HG03025 (cell line): ENCODE data around the gene UHMK1.
"Not testable (repeated sequence)": the region's sequence is repeated elsewhere in the genome, so short reads cannot be mapped to it uniquely, and the experiment has no call there.

Experiments
- ATAC-seq: cut with Tn5 transposase; IDR thresholded peaks from one replicate; pipeline ENCODE4 v1.9.1; 2021; ENCODE audit warnings: mild to moderate bottlenecking, moderate library complexity; ENCODE audit not compliant: unreplicated experiment, low FRiP score

The UHMK1 gene

DNA sequence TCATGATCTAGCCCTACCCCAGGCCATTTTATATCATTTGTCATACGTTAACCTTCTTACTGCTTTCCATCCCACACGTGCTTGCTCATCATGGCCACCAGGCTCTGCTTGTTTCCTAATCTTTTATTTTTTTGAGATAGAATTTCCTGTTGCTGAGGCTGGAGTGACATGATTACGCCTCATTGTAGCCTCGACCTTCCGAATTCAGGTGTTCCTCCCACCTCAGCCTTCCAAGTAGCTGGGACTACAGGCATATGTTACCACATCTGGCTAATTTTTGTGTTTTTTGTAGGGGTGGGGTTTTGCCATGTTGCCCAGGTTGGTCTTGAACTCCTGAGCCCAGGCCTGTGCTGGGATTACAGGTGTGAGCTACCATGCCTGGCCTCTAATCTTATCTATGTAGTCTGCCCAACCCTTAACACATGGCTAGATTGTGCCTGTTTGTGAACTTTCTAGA, 67.2 kb downstream of the UHMK1 start:
- ATAC-seq = no peak

DNA sequence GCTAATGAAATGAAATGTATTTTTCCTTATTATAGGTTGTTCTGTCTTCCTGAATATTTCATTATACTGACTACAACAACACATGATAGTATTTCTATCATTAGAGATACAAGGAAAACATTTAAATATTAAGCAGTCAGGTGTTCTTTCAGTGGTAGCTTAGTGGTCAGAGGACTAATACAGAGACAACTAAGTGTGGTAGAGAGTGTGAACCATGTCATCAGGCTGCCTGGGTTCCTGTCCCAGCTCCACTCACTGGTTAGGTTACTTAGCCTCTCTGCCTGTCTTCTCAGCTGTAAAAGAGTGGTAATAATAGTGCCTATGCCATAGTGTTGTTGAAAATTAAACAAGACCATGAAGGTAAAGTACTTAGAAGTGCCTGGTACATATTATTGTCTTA, 67.8 kb downstream of the UHMK1 start:
- no peak for ATAC-seq

DNA sequence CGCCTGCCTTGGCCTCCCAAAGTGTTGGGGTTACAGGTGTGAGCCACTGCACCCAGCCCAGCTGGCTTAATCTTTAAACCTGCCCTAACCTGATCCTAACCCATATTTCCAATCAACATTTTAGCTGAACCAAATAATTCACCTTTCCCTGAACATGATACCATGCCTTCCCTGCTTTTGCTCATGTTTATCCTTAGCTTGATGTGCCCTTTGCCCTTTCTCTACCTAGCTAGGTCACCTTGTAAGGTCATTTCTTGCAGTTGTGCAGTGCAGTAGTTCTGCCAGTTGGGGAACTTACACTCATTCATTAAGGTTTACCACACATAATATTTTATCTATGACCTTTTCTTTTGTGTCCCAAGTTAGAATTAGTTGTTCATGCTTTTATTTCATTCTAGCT, 69.3 kb downstream of the UHMK1 start:
- no peak for ATAC-seq

DNA sequence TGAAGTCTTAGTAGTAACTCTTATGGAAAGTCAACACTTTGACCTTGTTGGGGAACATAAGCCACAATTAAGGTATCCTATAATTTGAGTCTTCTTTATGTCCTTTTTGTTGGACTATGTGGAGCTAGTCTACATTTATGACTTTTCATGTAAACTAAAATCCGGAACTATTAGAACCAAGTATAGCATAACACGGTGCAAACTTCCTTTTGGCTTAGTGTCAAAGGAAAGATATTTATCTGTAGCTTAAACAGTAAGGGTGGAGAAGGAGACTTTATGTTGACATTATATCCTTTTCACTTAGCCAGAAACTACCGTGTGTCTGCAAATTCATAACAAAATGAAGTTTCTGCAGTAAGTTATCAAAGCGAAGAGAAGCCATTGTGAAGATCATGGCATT, 71.2 kb downstream of the UHMK1 start:
- no peak for ATAC-seq

DNA sequence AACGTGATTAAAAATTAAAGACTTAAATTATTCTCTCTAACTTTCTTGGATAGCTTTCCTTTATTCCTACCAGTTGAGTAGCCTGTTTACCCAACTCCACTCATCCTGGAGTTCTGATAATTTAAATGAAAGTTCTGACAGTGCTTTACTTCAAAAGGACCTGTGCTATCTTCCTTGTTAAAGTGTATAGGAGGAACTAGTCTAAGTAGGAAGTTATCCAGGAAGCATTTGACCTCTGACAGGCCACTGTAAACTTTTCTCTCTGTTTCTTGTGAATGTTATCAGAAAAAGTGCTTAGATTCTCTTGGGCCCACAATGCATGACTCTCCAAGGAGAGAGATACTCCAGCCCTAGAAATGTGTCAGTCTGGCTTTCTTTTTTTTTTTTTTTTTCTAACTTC, 73.1 kb downstream of the UHMK1 start:
- no peak for ATAC-seq

DNA sequence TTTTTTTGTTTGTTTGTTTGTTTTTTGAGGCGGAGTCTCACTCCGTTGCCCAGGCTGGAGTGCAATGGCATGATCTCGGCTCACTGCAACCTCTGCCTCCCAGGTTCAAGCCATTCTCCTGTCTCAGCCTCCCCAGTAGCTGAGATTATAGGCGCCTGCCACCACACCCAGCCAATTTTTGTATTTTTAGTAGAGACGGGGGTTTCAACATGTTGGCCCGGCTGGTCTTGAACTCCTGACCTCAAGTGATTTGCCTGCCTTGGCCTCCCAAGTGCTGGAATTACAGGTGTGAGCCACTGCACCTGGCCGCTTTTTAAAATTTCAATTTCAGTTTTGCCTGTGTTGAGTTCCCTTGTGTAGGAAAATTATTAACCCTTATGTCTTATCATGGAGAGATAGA, 73.5 kb downstream of the UHMK1 start:
- not testable (repeated sequence) for ATAC-seq

DNA sequence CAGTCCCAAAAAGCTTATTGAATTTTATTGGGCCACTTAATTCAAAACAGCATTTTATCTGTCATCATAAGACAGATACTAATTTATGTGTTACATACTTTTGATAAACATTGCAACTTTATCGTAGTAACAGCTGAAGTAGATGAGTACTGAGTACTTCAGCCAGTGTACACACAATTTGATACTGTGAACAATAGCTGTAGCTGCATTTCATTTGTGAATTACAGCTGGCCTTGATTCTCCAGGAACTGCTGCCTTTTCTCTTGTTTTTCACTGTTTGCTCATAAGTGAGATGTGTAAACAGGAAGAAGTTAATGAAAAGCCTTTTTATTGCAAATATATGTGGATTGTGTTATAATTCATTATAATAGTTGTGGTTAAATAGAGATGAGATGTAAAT, 74.1 kb downstream of the UHMK1 start:
- ATAC-seq = no peak

DNA sequence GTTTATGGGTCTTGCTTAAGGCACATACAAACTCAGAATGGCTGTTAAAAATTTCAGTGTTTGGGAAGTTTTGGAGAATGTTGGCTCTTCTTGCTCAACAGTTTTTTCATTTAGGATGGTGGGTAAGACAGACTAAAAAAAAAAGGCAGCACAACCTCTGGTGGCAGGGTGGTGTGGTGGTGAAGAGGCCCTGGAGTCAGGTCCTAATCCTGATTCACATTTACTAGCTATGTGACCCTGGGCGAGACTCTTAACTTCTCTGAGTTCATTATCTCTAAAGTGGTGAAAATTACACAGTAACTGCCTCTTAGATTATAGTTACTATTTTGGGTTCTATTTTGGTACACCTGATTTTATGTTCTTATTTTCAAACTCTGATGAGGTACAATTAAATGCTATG, 75.5 kb downstream of the UHMK1 start:
- no peak for ATAC-seq

DNA sequence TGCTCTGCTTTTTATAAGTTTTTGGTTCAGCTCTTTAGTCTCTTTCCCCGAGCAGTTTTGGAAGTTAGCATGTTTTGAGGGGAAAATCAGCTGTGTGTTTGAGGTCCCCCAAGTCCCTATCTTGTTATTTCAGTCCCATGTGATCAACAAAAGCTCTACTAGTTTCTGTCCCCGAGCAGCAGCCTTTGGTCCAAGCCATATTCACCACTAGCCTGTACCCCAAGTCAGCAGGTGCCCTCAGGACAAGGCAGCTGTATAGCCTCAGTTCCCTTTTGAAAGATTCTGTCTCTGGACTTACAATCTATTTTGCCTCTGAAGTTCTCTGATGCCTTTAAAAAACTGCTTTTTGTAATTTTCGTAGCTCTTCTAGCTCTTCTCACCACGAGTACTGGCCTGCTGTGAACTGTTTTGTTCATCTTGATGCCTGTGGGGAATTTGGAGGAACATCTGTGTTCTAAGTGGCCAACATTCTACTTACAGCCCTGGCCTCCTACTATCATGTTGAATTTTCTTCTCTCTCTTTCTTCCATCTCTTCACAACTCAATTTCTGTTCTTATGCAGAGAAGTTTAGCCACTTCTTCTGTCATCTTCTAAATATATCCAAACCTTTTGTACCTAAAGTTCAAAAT, 80.6 kb downstream of the UHMK1 start:
- ATAC-seq = no peak

DNA sequence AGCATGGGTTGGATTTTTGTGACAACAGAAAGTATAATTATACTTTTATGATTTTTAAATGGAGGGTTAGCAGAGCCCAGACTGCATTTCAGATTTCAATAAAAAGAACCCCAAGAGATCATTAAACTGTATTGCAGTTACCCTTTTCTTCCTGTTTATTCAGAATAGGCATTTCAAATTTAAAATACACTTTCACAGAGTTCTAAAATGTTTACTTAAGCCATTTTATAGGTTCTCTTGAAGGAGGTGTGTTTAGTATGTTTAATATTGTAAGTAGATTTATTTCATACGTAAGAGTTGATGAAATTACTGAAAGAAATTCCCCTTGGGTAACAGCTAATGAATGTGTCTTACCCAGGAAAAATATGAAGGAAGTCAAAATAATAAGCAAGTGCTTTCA, 81.3 kb downstream of the UHMK1 start:
- no peak for ATAC-seq
